Measurements from ENCODE around the gene PPM1K.

The PPM1K gene

DNA sequence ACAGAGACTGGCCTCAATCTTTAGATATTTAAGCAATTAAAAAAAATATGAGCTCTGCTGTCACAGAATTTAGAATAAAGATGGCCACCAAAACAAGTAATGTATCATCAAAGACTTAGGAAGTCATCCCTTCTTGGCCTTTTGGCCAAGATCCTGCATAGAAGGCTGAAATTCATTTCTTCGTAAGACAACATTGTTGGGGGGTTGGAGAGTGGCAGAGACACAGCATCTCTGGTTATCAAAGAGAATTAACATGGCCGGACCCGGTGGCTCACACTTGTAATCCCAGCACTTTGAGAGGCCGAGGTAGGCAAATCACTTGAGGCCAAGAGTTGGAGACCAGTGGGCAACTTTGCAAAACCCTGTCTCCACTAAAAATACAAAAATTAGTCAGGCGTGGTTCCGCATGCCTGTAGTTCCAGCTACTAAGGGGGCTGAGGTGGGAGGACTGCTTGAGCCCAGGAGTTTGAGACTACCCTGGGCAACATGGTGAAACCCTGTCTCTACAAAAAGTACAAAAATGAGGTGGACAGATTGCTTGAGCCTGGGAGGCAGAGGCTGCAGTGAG is 4.0 kb downstream of the PPM1K start:
- in situ Hi-C loops (cut with MboI; ENCODE audit: low pct_unique_long_range_greater_than_20kb, low sequenced_read_pairs): no loop called here

DNA sequence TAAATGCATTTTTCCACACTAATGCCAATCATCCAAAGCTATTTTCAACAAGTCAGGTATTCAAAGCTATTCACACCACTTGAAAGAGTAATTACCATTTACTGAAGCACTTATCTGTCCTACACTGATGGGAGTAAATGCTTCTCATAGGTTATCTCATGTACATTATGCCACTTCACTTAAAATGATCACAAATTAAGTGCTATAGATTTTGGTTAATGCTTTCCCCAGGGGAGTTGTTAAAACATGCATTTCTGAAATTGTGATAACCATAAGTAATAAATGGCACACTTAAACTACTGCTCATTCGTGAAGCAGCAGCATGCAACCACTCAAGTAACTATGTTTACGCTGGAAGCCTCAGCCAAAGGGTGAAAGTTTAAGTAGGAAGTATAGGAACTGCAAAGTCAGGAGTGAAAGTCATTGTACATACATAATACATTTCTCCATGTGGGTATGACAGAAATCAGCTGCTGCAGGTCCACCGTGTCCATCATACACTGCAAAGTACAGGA is 6.6 kb downstream of the PPM1K start:
- DNase-seq: peak; percentile 10
- in situ Hi-C loops (cut with MboI; ENCODE audit: low pct_unique_long_range_greater_than_20kb, low sequenced_read_pairs): no loop called here

More for the DNA sequence above, 4.0 kb downstream of the PPM1K start:
- no peak for DNase-seq

DNA sequence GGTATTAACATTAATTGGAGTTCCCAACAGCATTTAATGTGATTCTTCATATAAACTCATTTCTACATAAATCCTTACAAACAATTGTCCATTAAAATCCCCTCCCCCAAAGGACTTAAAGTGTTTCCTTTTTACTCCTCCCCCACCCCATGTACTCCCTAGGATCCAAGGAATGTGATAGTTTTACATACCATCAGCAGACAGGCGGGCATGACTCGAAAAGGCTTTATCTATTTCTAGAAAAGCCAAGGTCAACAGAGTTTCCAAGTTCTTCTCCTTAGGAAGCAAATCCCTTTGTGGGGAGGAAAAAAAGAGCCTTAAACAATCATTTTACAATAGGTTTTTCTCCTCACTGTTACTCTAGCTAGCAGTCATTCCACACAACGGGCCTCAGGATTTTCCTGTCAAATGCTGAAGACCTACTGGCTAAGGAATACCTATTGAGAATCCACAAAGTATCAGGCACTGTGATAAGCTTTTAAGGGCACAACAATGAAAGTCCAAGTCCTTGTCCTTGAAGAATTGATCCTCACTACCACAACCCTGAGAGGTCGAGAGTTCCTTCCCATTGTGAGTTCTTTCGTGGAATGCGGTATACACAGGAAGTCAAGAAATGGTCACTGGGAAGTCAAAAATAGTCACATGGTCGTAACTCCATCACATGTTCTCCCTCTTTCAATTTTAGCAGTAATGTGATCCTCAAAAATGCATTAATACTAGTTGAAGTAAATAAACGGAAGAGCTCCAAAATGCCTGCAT is 7.2 kb downstream of the PPM1K start:
- in situ Hi-C loops (cut with MboI; ENCODE audit: low pct_unique_long_range_greater_than_20kb, low sequenced_read_pairs): no loop called here
- peak; percentile 47 for DNase-seq

DNA sequence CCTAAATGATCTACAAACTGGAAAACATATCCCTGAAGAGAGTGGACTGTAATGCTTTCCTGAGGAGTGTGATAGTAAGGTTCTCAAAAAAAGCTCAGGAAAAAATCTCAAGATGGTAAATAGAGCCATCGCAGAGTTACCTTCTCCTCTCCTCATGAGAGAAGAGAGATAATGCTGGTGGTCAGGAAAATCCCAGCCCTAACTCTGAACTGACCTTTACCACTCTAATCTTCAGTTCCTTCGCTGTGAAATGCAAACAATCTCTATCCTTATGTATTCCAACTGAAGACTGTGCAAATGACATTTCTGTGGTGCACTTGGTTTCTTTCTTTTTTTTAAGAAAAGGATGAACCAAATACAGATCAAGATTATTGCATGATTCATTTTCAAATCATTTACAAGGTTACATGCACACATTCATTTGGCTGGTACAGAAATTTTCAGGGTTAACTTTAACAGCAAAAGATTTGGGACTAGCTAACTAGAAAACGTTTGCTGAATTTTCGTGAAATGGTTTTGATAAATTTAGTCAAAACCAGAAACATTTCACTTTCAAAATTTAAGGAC is 8.3 kb downstream of the PPM1K start:
- in situ Hi-C loops (cut with MboI; ENCODE audit: low pct_unique_long_range_greater_than_20kb, low sequenced_read_pairs): no loop called here
- no peak for DNase-seq

DNA sequence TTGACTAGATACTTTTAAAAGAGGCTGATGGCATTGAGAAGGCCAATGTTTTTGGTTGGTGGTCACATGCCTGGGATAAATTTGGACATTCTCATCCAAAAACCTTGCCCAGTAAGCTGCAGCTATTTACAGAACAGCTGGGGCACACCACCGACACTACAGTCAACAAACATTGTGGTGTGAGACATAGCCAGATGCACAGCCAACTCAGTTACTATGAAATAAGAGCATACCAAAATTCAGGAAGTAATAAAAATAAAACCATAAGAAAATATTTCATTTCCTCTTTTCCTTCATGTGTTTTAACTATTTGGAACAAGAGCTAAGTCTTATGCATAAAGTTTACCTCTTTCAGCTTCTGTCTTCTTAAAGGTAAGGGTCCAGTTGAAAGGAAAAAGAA is 8.8 kb downstream of the PPM1K start:
- peak; percentile 69 for DNase-seq
- in situ Hi-C loops (cut with MboI; ENCODE audit: low pct_unique_long_range_greater_than_20kb, low sequenced_read_pairs): no loop called here

DNA sequence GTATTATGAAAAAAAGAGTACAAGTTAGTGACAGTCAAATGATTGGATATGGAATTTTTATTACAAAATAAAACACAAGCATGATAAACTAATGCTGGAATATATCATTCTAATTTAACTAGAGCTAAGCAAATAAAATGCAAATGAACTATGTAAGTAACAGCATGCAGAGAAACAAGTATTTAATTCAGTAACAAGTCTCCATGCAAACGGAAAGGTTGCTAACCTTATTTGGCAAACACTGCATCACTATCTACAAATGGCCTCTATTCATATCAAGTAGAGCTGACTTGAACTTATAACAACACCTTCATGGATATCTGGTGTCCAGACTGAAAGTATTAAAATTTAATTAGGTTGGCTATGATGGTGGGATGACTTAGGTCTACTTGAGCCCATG is 15.4 kb downstream of the PPM1K start:
- in situ Hi-C loops (cut with MboI; ENCODE audit: low pct_unique_long_range_greater_than_20kb, low sequenced_read_pairs): no loop called here
- DNase-seq: no peak

DNA sequence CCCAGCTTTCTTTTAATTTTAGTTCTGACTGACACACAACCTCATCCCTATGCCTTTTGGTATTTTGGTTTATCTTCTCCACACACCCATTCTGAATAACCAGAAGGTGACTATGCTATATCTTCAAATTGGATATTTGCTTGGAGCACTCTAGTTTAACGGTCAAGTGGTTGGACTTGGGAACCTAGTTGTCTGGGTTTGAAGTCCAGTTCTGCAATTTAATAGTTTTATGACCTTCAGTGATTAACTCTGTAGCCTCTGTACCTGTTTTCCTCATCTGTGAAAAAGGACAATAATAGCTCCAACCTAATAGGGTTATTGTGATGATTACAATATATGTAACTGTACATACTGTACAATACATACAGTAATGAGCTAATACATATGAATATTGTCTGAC is 20.0 kb downstream of the PPM1K start:
- in situ Hi-C loops (cut with MboI; ENCODE audit: low pct_unique_long_range_greater_than_20kb, low sequenced_read_pairs): no loop called here
- DNase-seq: no peak

DNA sequence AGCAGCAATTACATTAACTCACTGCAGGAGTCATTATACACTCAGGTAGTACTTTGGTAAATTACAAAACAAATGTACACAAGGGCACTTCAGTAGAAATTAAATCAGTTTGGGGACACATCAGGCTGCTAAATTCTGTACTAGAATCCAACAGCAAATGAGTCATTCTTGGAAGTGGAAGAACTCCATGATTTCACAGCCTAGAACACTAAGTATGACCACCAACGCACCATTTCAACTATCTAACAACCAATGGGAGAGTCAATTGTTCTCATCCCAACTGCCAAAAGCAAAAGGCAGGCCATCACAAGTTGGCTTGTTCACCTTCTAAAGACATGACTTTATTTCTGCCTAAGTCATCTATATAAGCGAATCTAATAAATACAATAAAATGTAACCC is 26.6 kb downstream of the PPM1K start:
- in situ Hi-C loops (cut with MboI; ENCODE audit: low pct_unique_long_range_greater_than_20kb, low sequenced_read_pairs): no loop called here
- DNase-seq: no peak

GRCh38 chr4:88255111-88255510 is 29.2 kb downstream of the PPM1K start:
- in situ Hi-C loops (cut with MboI; ENCODE audit: low pct_unique_long_range_greater_than_20kb, low sequenced_read_pairs): no loop called here
- no peak for DNase-seq

GRCh38 chr4:88251924-88252323 is 32.4 kb downstream of the PPM1K start:
- peak; percentile 63 for DNase-seq
- in situ Hi-C loops (cut with MboI; ENCODE audit: low pct_unique_long_range_greater_than_20kb, low sequenced_read_pairs): no loop called here

DNA sequence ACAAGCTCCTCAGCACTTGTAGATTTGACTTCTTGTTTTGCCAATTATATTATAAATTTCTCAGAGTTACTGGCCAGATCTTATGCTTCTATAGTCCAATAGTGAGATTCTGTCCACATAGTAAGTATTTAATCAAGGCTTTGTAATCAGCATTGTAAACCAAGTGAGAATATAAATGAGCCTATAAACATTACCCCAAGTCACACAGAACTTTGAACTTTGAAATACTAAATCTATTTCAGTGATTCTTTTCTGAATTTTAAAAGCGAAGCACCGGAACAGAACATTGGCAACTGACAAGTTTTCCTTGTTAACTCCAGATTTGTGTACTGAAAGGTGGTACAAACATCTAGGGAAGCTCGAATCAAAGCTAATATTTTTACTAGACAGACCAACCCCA is 37.2 kb downstream of the PPM1K start:
- in situ Hi-C loops (cut with MboI; ENCODE audit: low pct_unique_long_range_greater_than_20kb, low sequenced_read_pairs): no loop called here
- DNase-seq: no peak

- DNase-seq: no peak
- in situ Hi-C loops (cut with MboI; ENCODE audit: low pct_unique_long_range_greater_than_20kb, low sequenced_read_pairs): no loop called here
These were observed 37.8 kb downstream of the PPM1K start for GRCh38 chr4:88246600-88246999.

DNA sequence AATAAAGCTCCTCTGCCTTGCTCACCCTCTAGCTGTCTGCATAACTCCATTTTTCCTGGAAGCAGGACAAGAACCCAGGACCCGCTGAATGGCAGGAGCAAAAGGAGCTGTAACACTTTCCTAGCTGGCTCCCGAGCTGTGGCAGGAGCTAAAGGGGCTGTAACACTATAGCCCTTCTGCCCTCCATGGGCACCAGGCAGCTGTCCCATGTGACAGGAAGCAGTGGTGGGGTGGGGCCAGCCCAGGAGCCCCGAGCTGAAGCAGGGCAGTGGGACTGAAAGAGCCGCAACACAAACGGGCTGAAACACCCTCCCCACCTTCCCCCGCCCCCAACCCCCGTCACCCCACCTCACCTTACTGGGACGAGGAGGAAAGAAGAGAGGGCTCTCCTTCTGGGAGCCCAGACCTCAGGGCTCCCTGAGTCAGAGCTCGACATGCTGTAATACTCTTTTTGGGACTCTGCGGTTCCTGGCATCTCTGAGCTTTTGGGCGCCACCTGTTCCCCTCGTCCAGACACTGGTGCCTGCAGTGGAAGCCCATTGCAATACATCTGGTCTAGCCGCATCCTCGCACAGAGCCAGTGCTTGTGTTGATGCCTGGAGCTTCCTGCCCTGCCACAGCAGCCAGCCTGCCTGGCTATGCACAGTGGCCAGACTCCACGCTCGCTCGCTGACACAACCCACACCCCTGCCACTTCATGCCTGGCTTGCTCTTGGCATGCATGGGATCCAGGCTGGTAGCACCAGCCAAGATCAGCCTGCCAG is 39.4 kb downstream of the PPM1K start:
- no peak for DNase-seq
- in situ Hi-C loops (cut with MboI; ENCODE audit: low pct_unique_long_range_greater_than_20kb, low sequenced_read_pairs): no loop called here

DNA sequence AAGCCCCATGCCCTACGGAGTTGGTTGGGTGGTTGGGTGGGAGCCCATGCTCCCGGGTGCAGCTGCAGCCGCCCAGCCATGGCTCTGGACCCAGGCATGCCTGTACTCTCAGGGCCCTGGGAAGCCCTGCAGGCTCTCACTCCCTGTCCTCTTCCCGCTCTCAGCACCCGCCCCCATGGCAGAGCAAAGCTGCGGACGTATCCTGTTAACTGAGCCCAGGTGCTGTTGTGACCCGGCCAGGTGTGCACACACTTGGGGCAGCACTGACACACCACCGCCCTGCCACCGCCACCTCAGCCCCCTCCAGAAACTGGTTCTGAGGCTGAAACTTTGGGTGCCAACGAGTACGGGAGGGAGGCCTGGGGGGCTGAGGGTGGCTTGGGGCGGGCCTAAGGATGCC is 40.3 kb downstream of the PPM1K start:
- DNase-seq: no peak

DNA sequence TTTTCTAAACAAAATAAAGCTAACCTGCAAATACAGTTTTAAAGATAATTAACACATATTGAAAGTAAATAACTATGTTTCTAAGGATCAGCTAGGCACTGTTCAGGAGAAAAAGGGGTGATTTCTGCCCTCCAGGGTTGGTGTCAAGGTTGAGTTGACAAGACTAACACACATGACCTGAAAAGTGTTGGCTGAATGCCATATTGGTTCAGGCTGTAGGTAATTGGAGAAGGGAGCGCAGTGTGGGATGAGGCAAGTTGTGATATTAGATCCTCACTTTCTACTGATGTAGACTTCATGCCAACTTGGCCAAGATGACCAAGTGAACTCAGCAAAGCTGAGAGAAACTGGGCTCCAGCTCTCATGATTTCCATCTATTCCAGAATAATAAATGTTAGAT is 42.2 kb downstream of the PPM1K start:
- DNase-seq: no peak
- in situ Hi-C loops (cut with MboI; ENCODE audit: low pct_unique_long_range_greater_than_20kb, low sequenced_read_pairs): no loop called here

More for the DNA sequence above, 40.3 kb downstream of the PPM1K start:
- in situ Hi-C loops (cut with MboI; ENCODE audit: low pct_unique_long_range_greater_than_20kb, low sequenced_read_pairs): no loop called here

GRCh38 chr4:88240297-88240714 is 44.1 kb downstream of the PPM1K start:
- in situ Hi-C loops (cut with MboI; ENCODE audit: low pct_unique_long_range_greater_than_20kb, low sequenced_read_pairs): no loop called here
- DNase-seq: no peak

DNA sequence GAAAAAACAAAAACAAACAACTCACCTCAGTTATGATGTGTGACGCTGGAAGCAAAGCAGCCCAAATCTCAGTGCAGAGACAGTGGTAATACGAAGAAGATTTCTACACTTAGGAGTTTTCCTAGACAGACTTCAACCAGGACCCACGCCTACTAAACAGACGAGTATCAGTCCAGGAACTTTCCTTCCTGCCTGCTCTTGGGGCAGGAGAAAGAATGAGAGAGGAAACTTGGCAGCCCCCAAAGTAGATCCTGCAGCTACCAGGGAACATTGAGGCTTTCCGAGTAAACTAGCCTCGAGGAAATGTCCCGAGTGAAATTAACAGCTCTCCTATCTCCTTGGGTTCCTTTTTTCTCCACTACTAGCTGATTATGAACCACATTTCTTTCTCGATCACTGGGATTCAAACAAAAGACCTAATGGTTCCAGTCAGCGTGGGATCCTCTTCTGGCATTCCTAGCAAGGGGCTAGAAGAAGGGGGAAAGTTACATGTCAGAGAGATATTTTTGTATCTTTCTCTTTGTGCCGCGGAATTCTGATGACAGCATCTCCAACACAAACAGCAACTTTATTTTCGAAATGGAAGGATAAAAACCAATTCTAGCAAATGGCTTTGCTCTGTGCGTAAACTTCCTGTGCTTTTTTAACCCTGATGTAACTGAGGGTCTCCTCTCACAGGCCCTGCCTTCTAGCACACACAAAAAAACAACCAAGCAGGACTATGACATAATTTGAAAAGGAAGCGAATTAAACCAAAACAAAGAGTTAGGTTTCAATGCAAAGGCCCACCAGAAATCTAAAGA is 53.2 kb downstream of the PPM1K start:
- DNase-seq: no peak
- in situ Hi-C loops (cut with MboI; ENCODE audit: low pct_unique_long_range_greater_than_20kb, low sequenced_read_pairs): no loop called here

- DNase-seq: no peak
- in situ Hi-C loops (cut with MboI; ENCODE audit: low pct_unique_long_range_greater_than_20kb, low sequenced_read_pairs): no loop called here
These were observed 53.9 kb downstream of the PPM1K start for GRCh38 chr4:88230461-88230891.

DNA sequence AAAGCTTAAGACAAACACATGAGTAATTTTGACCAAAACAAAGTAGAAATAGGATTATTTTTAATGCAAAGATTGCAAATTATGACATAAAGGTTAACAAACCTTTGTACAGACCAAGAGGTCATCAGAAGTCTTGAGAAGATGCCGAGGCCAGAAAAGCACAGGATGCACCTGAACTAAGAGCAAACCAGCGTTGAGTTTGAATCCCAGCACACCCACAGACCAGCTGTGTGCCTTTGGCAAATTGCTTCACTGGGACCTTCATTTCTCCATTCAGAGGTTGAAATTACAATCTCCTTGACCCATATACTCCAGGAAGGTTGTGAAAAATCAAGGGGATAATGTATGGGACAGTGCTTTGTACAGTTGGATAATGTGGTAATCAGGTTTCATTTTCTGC is 56.6 kb downstream of the PPM1K start:
- in situ Hi-C loops (cut with MboI; ENCODE audit: low pct_unique_long_range_greater_than_20kb, low sequenced_read_pairs): no loop called here

More for the DNA sequence above, 56.6 kb downstream of the PPM1K start:
- no peak for DNase-seq

Measured in KBM-7 (cell line).